DND-41 (cell line): ENCODE data around the gene SGSM2.

ENCODE experiments used
- ATAC-seq: fragments of 200-7000 bp; cut with Tn5 transposase; 3 replicates; pipeline ENCODE4 v1.9.1; 2021; ENCODE audit warnings: low read depth; ENCODE audit not compliant: insufficient read depth
- DNase-seq: peaks from one replicate; pipeline ENCODE4 v3.0.0-alpha.2; 2020
- H2AFZ ChIP-seq: 2 replicates; pipeline ENCODE4 v1.6.0; 2012; ENCODE audit warnings: low read depth, low read length
- H3K27ac ChIP-seq: 2 replicates; pipeline ENCODE4 v1.5.1; 2012; ENCODE audit warnings: low read length, inconsistent platforms
- H3K27me3 ChIP-seq: fragments of 200-600 bp; sonication (generic); 2 replicates; pipeline ENCODE4 v1.6.0; 2012; ENCODE audit warnings: low read length, mild to moderate bottlenecking, inconsistent platforms; ENCODE audit not compliant: insufficient read depth, poor library complexity
- H3K36me3 ChIP-seq: 2 replicates; pipeline ENCODE4 v1.5.1; 2012; ENCODE audit warnings: low read length, inconsistent platforms; ENCODE audit not compliant: insufficient read depth
- H3K4me1 ChIP-seq: 2 replicates; pipeline ENCODE4 v1.5.1; 2012; ENCODE audit warnings: mild to moderate bottlenecking, low read length; ENCODE audit not compliant: insufficient read depth
- H3K4me2 ChIP-seq: 2 replicates; pipeline ENCODE4 v1.6.0; 2012; ENCODE audit warnings: mild to moderate bottlenecking, moderate library complexity, low read length, inconsistent platforms; ENCODE audit not compliant: insufficient read depth
- H3K4me3 ChIP-seq, 2 experiments: fragments of 200-600 bp in 1 of 2; shearing (Covaris generic) in 1 of 2; 2 replicates each; pipeline ENCODE4 v1.5.1; 2012 to 2016; ENCODE audit warnings: inconsistent platforms in 2 of 2, low read length in 2 of 2, mild to moderate bottlenecking in 2 of 2, low read depth in 1 of 2, moderate library complexity in 1 of 2
- H3K79me2 ChIP-seq: 2 replicates; pipeline ENCODE4 v1.6.0; 2012; ENCODE audit warnings: low read length, inconsistent platforms; ENCODE audit not compliant: insufficient read depth
- H3K9ac ChIP-seq: 2 replicates; pipeline ENCODE4 v1.6.0; 2012; ENCODE audit warnings: low read depth, mild to moderate bottlenecking, inconsistent platforms, low read length, moderate library complexity
- H3K9me3 ChIP-seq: 2 replicates; pipeline ENCODE4 v1.5.1; 2012; ENCODE audit warnings: low read length, moderate library complexity, mild to moderate bottlenecking, inconsistent platforms; ENCODE audit not compliant: insufficient read depth, severe bottlenecking
- H4K20me1 ChIP-seq: 2 replicates; pipeline ENCODE4 v1.6.0; 2012; ENCODE audit warnings: low read length; ENCODE audit not compliant: insufficient read depth
- EZH2 ChIP-seq: IDR thresholded peaks from 3 replicates; pipeline ENCODE4 v1.6.1; 2012; ENCODE audit warnings: borderline replicate concordance, low read depth, mild to moderate bottlenecking, moderate library complexity, low read length, inconsistent platforms; ENCODE audit not compliant: severe bottlenecking
- TF ChIP-seq, protein P1 (sequence below): IDR thresholded peaks from 2 replicates; pipeline ENCODE4 v1.5.1; 2012; ENCODE audit warnings: borderline replicate concordance, low read length, moderate library complexity, mild to moderate bottlenecking; ENCODE audit not compliant: poor library complexity, severe bottlenecking; ENCODE audit errors: extremely low read depth

Gene SGSM2

DNA sequence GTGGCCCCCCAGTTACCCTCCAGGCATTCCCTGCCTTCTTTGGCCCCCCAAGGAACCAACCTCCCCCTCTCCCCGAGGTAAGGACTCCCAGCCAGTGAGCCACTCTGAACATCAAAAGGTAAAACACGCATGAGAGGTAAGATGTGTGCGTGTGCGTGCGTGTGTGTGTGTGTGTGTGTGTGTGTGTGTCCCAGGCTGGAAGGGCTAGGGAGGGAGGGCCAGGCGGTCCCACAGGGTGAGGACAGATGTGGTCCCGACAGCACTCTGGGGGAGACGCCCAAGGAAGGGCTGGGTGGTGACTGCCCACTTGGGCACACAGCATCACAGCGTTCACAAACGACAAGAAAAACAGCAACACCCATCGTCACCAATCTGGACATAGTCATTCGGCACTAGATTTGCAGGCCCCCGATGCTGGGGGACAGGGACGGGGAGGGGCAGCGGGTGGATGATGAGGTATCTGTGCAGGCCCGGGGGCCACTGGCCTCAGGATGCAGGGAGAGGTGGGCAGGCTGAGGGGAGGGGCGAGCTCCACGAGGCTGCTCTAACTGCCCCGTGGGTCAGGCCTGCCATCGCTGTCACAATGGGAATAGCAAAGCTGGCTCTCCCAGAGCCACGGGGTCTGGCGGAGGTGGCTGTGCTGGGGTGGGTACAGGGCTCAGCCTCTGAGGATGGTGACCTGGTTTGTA is 47.3 kb downstream of the SGSM2 start:
- DNase-seq (no peak), ATAC-seq (no peak)
- H3K36me3 ChIP-seq = peaks cover 45% of the 10 kb centered on the region
- TF ChIP-seq, protein P1, sequence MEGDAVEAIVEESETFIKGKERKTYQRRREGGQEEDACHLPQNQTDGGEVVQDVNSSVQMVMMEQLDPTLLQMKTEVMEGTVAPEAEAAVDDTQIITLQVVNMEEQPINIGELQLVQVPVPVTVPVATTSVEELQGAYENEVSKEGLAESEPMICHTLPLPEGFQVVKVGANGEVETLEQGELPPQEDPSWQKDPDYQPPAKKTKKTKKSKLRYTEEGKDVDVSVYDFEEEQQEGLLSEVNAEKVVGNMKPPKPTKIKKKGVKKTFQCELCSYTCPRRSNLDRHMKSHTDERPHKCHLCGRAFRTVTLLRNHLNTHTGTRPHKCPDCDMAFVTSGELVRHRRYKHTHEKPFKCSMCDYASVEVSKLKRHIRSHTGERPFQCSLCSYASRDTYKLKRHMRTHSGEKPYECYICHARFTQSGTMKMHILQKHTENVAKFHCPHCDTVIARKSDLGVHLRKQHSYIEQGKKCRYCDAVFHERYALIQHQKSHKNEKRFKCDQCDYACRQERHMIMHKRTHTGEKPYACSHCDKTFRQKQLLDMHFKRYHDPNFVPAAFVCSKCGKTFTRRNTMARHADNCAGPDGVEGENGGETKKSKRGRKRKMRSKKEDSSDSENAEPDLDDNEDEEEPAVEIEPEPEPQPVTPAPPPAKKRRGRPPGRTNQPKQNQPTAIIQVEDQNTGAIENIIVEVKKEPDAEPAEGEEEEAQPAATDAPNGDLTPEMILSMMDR = no peak
- no peak for TF ChIP-seq EZH2
- H3K9ac ChIP-seq = no peak overlapping the region
- no peak overlapping the region for H3K4me3 ChIP-seq
- peaks cover 6% of the 10 kb centered on the region for H3K4me1 ChIP-seq
- H3K79me2 ChIP-seq = 0 out of 2 replicates have a peak, but pooled peaks cover 8% of the 10 kb centered on the region
- no peaks in the 10 kb centered on the region for H3K9me3 ChIP-seq
- H3K4me2 ChIP-seq = no peak overlapping the region
- H4K20me1 ChIP-seq = peaks cover 16% of the 10 kb centered on the region; the same call in 1 of the 2 replicates
- H3K27ac ChIP-seq = no peak overlapping the region
- H2AFZ ChIP-seq = no peak overlapping the region
- H3K27me3 ChIP-seq = no peaks in the 10 kb centered on the region

DNA sequence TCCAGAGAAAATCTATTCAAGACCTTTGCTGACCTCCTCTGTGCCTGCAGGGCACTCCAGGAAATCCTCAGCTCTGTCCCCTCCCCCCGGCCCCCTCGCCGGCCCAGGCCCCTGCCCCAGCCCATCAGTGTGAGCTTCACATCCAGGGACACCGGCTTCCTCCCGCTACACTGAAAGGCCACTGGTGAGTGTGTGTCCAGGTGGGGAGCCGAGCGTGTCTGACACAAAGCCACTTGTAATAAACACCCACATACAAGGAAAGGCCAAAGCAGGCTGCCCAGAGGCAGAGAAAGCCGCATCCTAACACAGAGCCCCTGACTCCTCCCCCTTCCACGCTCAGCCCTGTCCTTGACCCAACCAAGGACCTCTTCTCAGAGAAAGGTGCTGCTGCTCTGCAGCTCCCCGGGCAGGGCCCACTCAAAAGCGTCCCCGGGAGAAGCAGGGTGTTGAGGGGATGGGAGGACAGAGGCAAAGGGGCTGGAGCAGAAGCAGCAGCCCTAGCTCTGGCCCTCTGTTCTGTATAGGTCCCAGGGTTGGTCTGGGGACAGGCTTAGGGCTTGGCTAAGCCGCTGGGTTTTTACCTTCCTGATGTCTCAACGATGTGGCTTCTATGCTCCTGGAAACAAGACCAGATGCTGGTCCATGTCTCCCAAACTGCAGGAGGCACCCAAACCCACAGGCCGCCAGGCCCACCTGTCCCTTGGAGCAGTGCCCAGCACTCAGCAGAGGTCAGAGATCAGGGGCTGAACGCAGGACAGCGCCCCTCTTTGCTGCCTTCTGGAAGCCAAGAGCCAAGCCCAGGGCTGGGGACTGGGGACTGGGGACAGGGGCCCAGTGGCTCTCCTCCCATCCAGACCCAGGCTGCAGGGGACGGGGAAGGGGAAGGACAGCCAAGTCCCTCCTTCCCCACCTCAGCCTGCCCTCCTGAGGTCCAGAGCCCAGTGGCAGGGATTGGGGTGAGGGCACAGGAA is 48.2 kb downstream of the SGSM2 start:
- H3K4me1 ChIP-seq = peaks cover 6% of the 10 kb centered on the region
- H3K27me3 ChIP-seq = no peaks in the 10 kb centered on the region
- ATAC-seq (no peak), DNase-seq (no peak)
- no peak overlapping the region for H3K9ac ChIP-seq
- H3K36me3 ChIP-seq = peaks cover 36% of the 10 kb centered on the region
- H3K4me3 ChIP-seq = no peak overlapping the region
- H3K9me3 ChIP-seq = no peaks in the 10 kb centered on the region
- no peak overlapping the region for H3K27ac ChIP-seq
- no peak for TF ChIP-seq EZH2
- TF ChIP-seq, protein P1 = no peak
- H2AFZ ChIP-seq = no peak overlapping the region
- no peak overlapping the region for H3K4me2 ChIP-seq
- H3K79me2 ChIP-seq = peaks cover 14% of the 10 kb centered on the region
- peaks cover 23% of the 10 kb centered on the region for H4K20me1 ChIP-seq

- no peak for ATAC-seq
- Histone ChIP-seq H3K9me3 (no peaks in the 10 kb centered on the region), H3K27me3 (no peaks in the 10 kb centered on the region), H3K4me3 (no peak overlapping the region), H3K79me2 (peaks cover 23% of the 10 kb centered on the region), H3K9ac (no peak overlapping the region), H3K4me2 (no peak overlapping the region), H3K36me3 (peaks cover 31% of the 10 kb centered on the region), H4K20me1 (peaks cover 28% of the 10 kb centered on the region), H2AFZ (no peak overlapping the region), H3K27ac (no peak overlapping the region), H3K4me1 (peaks cover 11% of the 10 kb centered on the region)
- TF ChIP-seq, protein P1 = no peak
- TF ChIP-seq EZH2 = no peak
- DNase-seq = no peak
Measured at GRCh38 chr17:2386400-2387085, 49.2 kb downstream of the SGSM2 start.
